K562 (cell line): ENCODE results near the gene YPEL4. TPM values are rescaled to one million over a fixed set of nuclear protein-coding genes. Genes with fewer than 3 reads are reported as not detected.

Experiments used
- FOSL1 ChIP-seq: fragments of 200-800 bp; sonication (Bioruptor generic); conservative IDR thresholded peaks from 2 replicates; pipeline ENCODE4 v1.6.1; 2016; ENCODE audit warnings: missing genetic modification characterization, missing compliant biosample characterization
- GABPB1 ChIP-seq: sonication (generic); formaldehyde crosslinking; IDR thresholded peaks from 2 replicates; pipeline ENCODE4 v1.8.0; 2022; ENCODE audit warnings: mild to moderate bottlenecking, missing genetic modification reagents
- HDAC6 ChIP-seq: IDR thresholded peaks from 2 replicates; pipeline ENCODE4 v1.6.1; 2012; ENCODE audit warnings: low read depth, mild to moderate bottlenecking, control low read depth, inconsistent platforms, low read length, moderate library complexity
- HDAC8 ChIP-seq: fragments of 450-650 bp; IDR thresholded peaks from 2 replicates; pipeline ENCODE4 v1.6.1; 2016; ENCODE audit warnings: mild to moderate bottlenecking, missing genetic modification characterization, moderate library complexity, missing compliant biosample characterization
- KLF1 ChIP-seq: fragments of 450-650 bp; IDR thresholded peaks from 2 replicates; pipeline ENCODE4 v1.6.1; 2016; ENCODE audit warnings: missing genetic modification characterization, missing compliant biosample characterization
- KLF6 ChIP-seq: fragments of 250-450 bp; sonication (Bioruptor Pico); IDR thresholded peaks from 2 replicates; pipeline ENCODE4 v1.4.0; 2020; ENCODE audit warnings: mild to moderate bottlenecking, moderate library complexity, borderline replicate concordance
- NR2C1 ChIP-seq, 2 experiments: fragments of 450-650 bp; IDR thresholded peaks; 2 replicates each; pipeline ENCODE4 v1.6.1; 2017; ENCODE audit warnings: mild to moderate bottlenecking in 2 of 2, antibody characterized with exemption in 1 of 2, inconsistent platforms in 1 of 2, missing compliant biosample characterization in 1 of 2, missing genetic modification characterization in 1 of 2
- RFX5 ChIP-seq: IDR thresholded peaks from 2 replicates; pipeline ENCODE4 v1.6.1; 2011; ENCODE audit warnings: low read depth, mild to moderate bottlenecking, improper control_type of control experiment, low read length
- TBL1XR1 ChIP-seq, 2 experiments: IDR thresholded peaks; 2 replicates each; pipeline ENCODE4 v1.6.1; 2012; ENCODE audit warnings: improper control_type of control experiment in 2 of 2, low read length in 2 of 2, mild to moderate bottlenecking in 1 of 2
- TFAM ChIP-seq: fragments of 250-450 bp; sonication (Bioruptor Pico); conservative IDR thresholded peaks from 2 replicates; pipeline ENCODE4 v1.5.0; 2021; ENCODE audit warnings: mild to moderate bottlenecking, moderate library complexity
- ZNF551 ChIP-seq: fragments of 250-450 bp; sonication (Bioruptor Pico); IDR thresholded peaks from 2 replicates; pipeline ENCODE4 v1.5.0; 2021; ENCODE audit warnings: mild to moderate bottlenecking, moderate library complexity
- polyA plus RNA-seq, 8 experiments: library from polyadenylated mRNA; depleted of rRNA in 4 of 8; stranded (reverse) in 5 of 8; unstranded in 3 of 8; fragments of >200 nt; fragmentation: Nextera tagmentation in 2 of 8; fragmentation: Illumina TruSeq in 1 of 8; extraction: Ambion mirVana in 2 of 8; extraction: Trizol in 1 of 8; gene quantifications; 2 replicates each; pipeline versions ENCODE4 v1.2.1 to v1.2.3, GENCODE V29; 2011 to 2014; ENCODE audit warnings: inconsistent platforms in 1 of 8, missing spikeins in 1 of 8
- total RNA-seq, 7 experiments: library from RNA; depleted of rRNA in 6 of 7; stranded (reverse); fragments of >200 nt in 6 of 7; fragmentation: Illumina TruSeq in 2 of 7; extraction: Trizol in 2 of 7; gene quantifications; 2 replicates each; pipeline versions ENCODE4 v1.2.1 to v1.2.3, GENCODE V29; 2011 to 2021; ENCODE audit warnings: low replicate concordance in 1 of 7
- TF ChIP-seq, protein P1 (sequence below): sonication (generic); formaldehyde crosslinking; IDR thresholded peaks from 2 replicates; pipeline ENCODE4 v1.8.0; 2023; ENCODE audit warnings: missing genetic modification reagents, mild to moderate bottlenecking, borderline replicate concordance
- TF ChIP-seq, protein P2 (sequence below), 3 experiments: fragments of 200-800 bp in 1 of 3; sonication (Bioruptor generic) in 1 of 3; sonication (generic) in 1 of 3; formaldehyde crosslinking in 1 of 3; IDR thresholded peaks; 2 replicates each; pipeline versions ENCODE4 v1.6.1 to v1.8.0; 2016 to 2022; ENCODE audit warnings: mild to moderate bottlenecking in 2 of 3, missing compliant biosample characterization in 2 of 3, missing genetic modification characterization in 2 of 3, missing genetic modification reagents in 1 of 3
- TF ChIP-seq, protein P3 (sequence below): sonication (generic); IDR thresholded peaks from 2 replicates; pipeline ENCODE4 v1.6.1; 2016
- TF ChIP-seq, protein P4 (sequence below): sonication (generic); formaldehyde crosslinking; IDR thresholded peaks from 2 replicates; pipeline ENCODE4 v1.8.1; 2023; ENCODE audit warnings: mild to moderate bottlenecking, missing genetic modification reagents
- TF ChIP-seq, protein P5 (sequence below): fragments of 200-800 bp; sonication (Bioruptor generic); IDR thresholded peaks from 2 replicates; pipeline ENCODE4 v1.6.1; 2017; ENCODE audit warnings: missing genetic modification characterization, missing compliant biosample characterization

Gene YPEL4
- total and polyA plus RNA-seq, 9 of the 15 experiments (the other 6 are each of a cell fraction or from before 2014, with no cell fraction given): 0.07 to 1.4 (median 0.40) TPM; not detected in 2

DNA sequence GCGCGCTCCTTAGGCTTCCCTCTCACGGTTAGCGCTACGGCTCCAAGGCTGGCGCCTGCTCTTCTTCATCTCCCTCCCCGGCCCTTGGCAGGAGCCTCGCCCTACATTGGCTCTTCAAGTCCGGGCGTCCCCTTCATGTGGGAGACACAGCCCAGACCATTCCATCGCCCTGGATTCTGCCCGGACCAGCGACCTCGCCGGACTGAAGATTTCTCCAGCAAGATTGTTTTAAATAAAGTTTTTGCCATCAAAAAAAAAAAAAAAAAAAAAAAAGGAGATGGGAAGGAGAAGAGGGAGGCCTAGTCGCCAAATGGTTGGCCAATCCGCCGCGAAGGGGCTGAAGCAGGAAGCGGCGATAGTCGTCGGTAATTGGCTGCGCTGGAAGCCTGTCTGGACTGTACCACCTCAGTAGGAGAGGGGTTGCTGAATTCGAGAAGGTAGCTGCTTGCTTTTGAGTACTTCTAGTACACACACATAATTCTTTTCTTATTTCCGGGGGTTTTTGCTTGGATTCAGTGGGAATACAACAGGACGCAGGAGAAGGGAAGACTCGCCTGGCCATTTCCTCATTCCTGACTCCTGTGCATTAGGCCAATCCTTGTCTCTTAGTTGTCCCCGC, 17.5 kb upstream of the YPEL4 start (continued):
- TF ChIP-seq, protein P1, sequence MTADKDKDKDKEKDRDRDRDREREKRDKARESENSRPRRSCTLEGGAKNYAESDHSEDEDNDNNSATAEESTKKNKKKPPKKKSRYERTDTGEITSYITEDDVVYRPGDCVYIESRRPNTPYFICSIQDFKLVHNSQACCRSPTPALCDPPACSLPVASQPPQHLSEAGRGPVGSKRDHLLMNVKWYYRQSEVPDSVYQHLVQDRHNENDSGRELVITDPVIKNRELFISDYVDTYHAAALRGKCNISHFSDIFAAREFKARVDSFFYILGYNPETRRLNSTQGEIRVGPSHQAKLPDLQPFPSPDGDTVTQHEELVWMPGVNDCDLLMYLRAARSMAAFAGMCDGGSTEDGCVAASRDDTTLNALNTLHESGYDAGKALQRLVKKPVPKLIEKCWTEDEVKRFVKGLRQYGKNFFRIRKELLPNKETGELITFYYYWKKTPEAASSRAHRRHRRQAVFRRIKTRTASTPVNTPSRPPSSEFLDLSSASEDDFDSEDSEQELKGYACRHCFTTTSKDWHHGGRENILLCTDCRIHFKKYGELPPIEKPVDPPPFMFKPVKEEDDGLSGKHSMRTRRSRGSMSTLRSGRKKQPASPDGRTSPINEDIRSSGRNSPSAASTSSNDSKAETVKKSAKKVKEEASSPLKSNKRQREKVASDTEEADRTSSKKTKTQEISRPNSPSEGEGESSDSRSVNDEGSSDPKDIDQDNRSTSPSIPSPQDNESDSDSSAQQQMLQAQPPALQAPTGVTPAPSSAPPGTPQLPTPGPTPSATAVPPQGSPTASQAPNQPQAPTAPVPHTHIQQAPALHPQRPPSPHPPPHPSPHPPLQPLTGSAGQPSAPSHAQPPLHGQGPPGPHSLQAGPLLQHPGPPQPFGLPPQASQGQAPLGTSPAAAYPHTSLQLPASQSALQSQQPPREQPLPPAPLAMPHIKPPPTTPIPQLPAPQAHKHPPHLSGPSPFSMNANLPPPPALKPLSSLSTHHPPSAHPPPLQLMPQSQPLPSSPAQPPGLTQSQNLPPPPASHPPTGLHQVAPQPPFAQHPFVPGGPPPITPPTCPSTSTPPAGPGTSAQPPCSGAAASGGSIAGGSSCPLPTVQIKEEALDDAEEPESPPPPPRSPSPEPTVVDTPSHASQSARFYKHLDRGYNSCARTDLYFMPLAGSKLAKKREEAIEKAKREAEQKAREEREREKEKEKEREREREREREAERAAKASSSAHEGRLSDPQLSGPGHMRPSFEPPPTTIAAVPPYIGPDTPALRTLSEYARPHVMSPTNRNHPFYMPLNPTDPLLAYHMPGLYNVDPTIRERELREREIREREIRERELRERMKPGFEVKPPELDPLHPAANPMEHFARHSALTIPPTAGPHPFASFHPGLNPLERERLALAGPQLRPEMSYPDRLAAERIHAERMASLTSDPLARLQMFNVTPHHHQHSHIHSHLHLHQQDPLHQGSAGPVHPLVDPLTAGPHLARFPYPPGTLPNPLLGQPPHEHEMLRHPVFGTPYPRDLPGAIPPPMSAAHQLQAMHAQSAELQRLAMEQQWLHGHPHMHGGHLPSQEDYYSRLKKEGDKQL: no peak
- TF ChIP-seq, protein P2, sequence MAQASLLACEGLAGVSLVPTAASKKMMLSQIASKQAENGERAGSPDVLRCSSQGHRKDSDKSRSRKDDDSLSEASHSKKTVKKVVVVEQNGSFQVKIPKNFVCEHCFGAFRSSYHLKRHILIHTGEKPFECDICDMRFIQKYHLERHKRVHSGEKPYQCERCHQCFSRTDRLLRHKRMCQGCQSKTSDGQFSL (CRISPR knock-in tag; IDR thresholded peaks at IDR 0.05): no peak
- TF ChIP-seq, protein P2 (tag; IDR thresholded peaks at IDR 0.05): no peak
- TF ChIP-seq HDAC8 (no peak), FOSL1 (tag) (peak; percentile 36), HDAC6 (no peak), KLF1 (tag) (0 out of 2 replicates have a peak, but pooled peaks have one; percentile 29), ZNF551 (no peak), TBL1XR1 (IDR thresholded peaks at IDR 0.05; ENCODE audit: low read length in 2 of 2) (no peak; a peak in 1 of 4 replicates), NR2C1 (IDR thresholded peaks at IDR 0.05) (peak; percentile 55; the same call in 1 of the 2 replicates), NR2C1 (tag; IDR thresholded peaks at IDR 0.05) (peak; percentile 37; the same call in 1 of the 2 replicates), RFX5 (0 out of 2 replicates have a peak, but pooled peaks have one; percentile 8), TFAM (CRISPR knock-in tag) (no peak), GABPB1 (CRISPR knock-in tag) (peak; percentile 75; the same call in 1 of the 2 replicates), KLF6 (CRISPR knock-in tag) (no peak)
- TF ChIP-seq, protein P3, sequence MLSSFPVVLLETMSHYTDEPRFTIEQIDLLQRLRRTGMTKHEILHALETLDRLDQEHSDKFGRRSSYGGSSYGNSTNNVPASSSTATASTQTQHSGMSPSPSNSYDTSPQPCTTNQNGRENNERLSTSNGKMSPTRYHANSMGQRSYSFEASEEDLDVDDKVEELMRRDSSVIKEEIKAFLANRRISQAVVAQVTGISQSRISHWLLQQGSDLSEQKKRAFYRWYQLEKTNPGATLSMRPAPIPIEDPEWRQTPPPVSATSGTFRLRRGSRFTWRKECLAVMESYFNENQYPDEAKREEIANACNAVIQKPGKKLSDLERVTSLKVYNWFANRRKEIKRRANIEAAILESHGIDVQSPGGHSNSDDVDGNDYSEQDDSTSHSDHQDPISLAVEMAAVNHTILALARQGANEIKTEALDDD: no peak
- TF ChIP-seq, protein P4, sequence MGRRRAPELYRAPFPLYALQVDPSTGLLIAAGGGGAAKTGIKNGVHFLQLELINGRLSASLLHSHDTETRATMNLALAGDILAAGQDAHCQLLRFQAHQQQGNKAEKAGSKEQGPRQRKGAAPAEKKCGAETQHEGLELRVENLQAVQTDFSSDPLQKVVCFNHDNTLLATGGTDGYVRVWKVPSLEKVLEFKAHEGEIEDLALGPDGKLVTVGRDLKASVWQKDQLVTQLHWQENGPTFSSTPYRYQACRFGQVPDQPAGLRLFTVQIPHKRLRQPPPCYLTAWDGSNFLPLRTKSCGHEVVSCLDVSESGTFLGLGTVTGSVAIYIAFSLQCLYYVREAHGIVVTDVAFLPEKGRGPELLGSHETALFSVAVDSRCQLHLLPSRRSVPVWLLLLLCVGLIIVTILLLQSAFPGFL (CRISPR knock-in tag): no peak
- TF ChIP-seq, protein P5, sequence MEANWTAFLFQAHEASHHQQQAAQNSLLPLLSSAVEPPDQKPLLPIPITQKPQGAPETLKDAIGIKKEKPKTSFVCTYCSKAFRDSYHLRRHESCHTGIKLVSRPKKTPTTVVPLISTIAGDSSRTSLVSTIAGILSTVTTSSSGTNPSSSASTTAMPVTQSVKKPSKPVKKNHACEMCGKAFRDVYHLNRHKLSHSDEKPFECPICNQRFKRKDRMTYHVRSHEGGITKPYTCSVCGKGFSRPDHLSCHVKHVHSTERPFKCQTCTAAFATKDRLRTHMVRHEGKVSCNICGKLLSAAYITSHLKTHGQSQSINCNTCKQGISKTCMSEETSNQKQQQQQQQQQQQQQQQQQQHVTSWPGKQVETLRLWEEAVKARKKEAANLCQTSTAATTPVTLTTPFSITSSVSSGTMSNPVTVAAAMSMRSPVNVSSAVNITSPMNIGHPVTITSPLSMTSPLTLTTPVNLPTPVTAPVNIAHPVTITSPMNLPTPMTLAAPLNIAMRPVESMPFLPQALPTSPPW (CRISPR knock-in tag): no peak
